Naive thymus-derived CD8-positive, alpha-beta T cell (primary cell): ENCODE measurements around the gene AGPAT3. TPM values are rescaled to one million over a fixed set of nuclear protein-coding genes. Genes with fewer than 3 reads are reported as not detected.
"Not testable (repeated sequence)": the region's sequence is repeated elsewhere in the genome, so short reads cannot be mapped to it uniquely, and the experiment has no call there.

Source experiments
- ATAC-seq, 2 donors: fragments of 150-1000 bp; cut with Tn5 transposase in 1 of 2; sonication (Bioruptor Pico), chemical (Tn5 transposase) in 1 of 2; 1 replicate in 1 of 2; 2 replicates in 1 of 2; pipeline ENCODE4 v1.10.0; 2021; ENCODE audit warnings: mild to moderate bottlenecking in 2 of 2, moderate library complexity in 2 of 2
- POLR2A ChIA-PET: fragments of 350-600 bp; sonication (Branson Sonifier 250); formaldehyde crosslinking; loops from one replicate; lab custom pipeline; 2021; ENCODE audit warnings: antibody characterized with exemption; lab: Charles Lee
- DNase-seq, 10 donors: peaks; one replicate each; pipeline versions ENCODE4 v3.0.0 to v3.0.0-alpha.2; 2020 to 2022
- H3K27ac Mint-ChIP-seq, 10 donors: one replicate each; pipeline ENCODE4 v1.8.0; 2020 to 2022; ENCODE audit warnings: mild to moderate bottlenecking in 10 of 10, mixed read lengths in 10 of 10, moderate library complexity in 4 of 10, inconsistent platforms in 1 of 10
- H3K27me3 Mint-ChIP-seq, 5 donors: one replicate each; pipeline ENCODE4 v1.8.0; 2021 to 2022; ENCODE audit warnings: mixed read lengths in 5 of 5
- H3K36me3 Mint-ChIP-seq, 3 donors: one replicate each; pipeline ENCODE4 v1.8.0; 2020 to 2022; ENCODE audit warnings: mixed read lengths in 3 of 3, mild to moderate bottlenecking in 2 of 3, inconsistent platforms in 1 of 3
- H3K4me1 Mint-ChIP-seq, 4 donors: one replicate each; pipeline ENCODE4 v1.8.0; 2021 to 2022; ENCODE audit warnings: mixed read lengths in 4 of 4
- H3K4me3 Mint-ChIP-seq, 10 donors: one replicate each; pipeline ENCODE4 v1.8.0; 2020 to 2022; ENCODE audit warnings: mild to moderate bottlenecking in 10 of 10, mixed read lengths in 10 of 10, moderate library complexity in 6 of 10, inconsistent platforms in 1 of 10
- H3K9me3 Mint-ChIP-seq, 9 donors: one replicate each; pipeline ENCODE4 v1.8.0; 2020 to 2022; ENCODE audit warnings: mixed read lengths in 9 of 9, mild to moderate bottlenecking in 3 of 9, inconsistent platforms in 1 of 9, moderate library complexity in 1 of 9
- polyA plus RNA-seq, 3 donors: library from polyadenylated mRNA; unstranded; fragments of 300-500 nt; fragmentation: Illumina TruSeq; gene quantifications; one replicate each; pipeline ENCODE4 v1.2.3, GENCODE V29; 2021
- total RNA-seq, 8 experiments: library from RNA in 2 of 8; stranded (reverse) in 2 of 8; gene quantifications; one replicate each; pipeline ENCODE4 v1.2.3 and lab custom pipeline; 2021 to 2026

Gene AGPAT3
- total and polyA plus RNA-seq, 5 experiments from 2014 or later: 10.9 to 59.0 (median 18.0) TPM

GRCh38 chr21:43892984-43893535, 28.0 kb downstream of the AGPAT3 start:
- Mint-ChIP-seq H3K27me3 (no peaks in the 10 kb centered on the region), H3K27ac (peak overlapping the region; percentile 13 to 92 (median 83)), H3K36me3 (peaks cover 1 to 24% (median 10%) of the 10 kb centered on the region in 3 donors), H3K4me3 (peak overlapping the region; percentile 70 to 87 (median 82)), H3K4me1 (peaks cover 24 to 56% (median 43%) of the 10 kb centered on the region in 4 donors), H3K9me3 (no peaks in the 10 kb centered on the region)
- no peak for DNase-seq
- POLR2A ChIA-PET: interaction anchor here (1.0 to 2.4 kb wide), 4 partner anchors 10 to 28 kb away, joined by 3 to 10 read pairs (median 7); no protein-coding TSS in a partner anchor
- peak; percentile 27 to 39 for ATAC-seq

- ATAC-seq (peak; percentile 67 to 68), DNase-seq (peak in 3 of 10 donors; percentile 22 to 45 (median 31))
- H3K36me3 Mint-ChIP-seq: peaks cover 4 to 22% (median 15%) of the 10 kb centered on the region in 3 donors
- peaks cover 27 to 53% (median 37%) of the 10 kb centered on the region in 4 donors for H3K4me1 Mint-ChIP-seq
- H3K4me3 Mint-ChIP-seq: peak overlapping the region; percentile 70 to 87 (median 82)
- H3K9me3 Mint-ChIP-seq: no peaks in the 10 kb centered on the region
- POLR2A ChIA-PET: interaction anchor here (0.5 to 2.4 kb wide), 6 partner anchors 10 to 45 kb away, joined by 3 to 10 read pairs (median 4); no protein-coding TSS in a partner anchor
- no peaks in the 10 kb centered on the region for H3K27me3 Mint-ChIP-seq
- peak overlapping the region; percentile 13 to 92 (median 83) for H3K27ac Mint-ChIP-seq
Measured at GRCh38 chr21:43893536-43894205, 28.6 kb downstream of the AGPAT3 start.

- DNase-seq (no peak), ATAC-seq (peak; percentile 26 to 41)
- Mint-ChIP-seq H3K4me1 (peaks cover 27 to 49% (median 35%) of the 10 kb centered on the region in 4 donors), H3K36me3 (peaks cover 4 to 27% (median 20%) of the 10 kb centered on the region in 3 donors), H3K9me3 (peaks cover 0 to 3% (median 0%) of the 10 kb centered on the region in 9 donors), H3K27ac (peak overlapping the region; percentile 13 to 92 (median 83)), H3K4me3 (peak overlapping the region; percentile 70 to 87 (median 82)), H3K27me3 (no peaks in the 10 kb centered on the region)
- POLR2A ChIA-PET: interaction anchor here (0.7 to 2.4 kb wide), 3 partner anchors 9 to 45 kb away, joined by 3 to 9 read pairs (median 5); no protein-coding TSS in a partner anchor
Measured at GRCh38 chr21:43894206-43894577, 29.2 kb downstream of the AGPAT3 start.

GRCh38 chr21:43895196-43895595, 30.2 kb downstream of the AGPAT3 start:
- peaks cover 4 to 27% (median 14%) of the 10 kb centered on the region in 3 donors for H3K36me3 Mint-ChIP-seq
- POLR2A ChIA-PET: no interaction called here
- no peak for DNase-seq
- no peak for ATAC-seq
- peaks cover 0 to 3% (median 0%) of the 10 kb centered on the region in 9 donors for H3K9me3 Mint-ChIP-seq
- no peaks in the 10 kb centered on the region for H3K27me3 Mint-ChIP-seq
- H3K4me3 Mint-ChIP-seq: no peak overlapping the region
- H3K27ac Mint-ChIP-seq: peak overlapping the region in 2 of 10 donors; percentile 13 to 15
- H3K4me1 Mint-ChIP-seq: peaks cover 22 to 45% (median 31%) of the 10 kb centered on the region in 4 donors

GRCh38 chr21:43896696-43897299, 31.8 kb downstream of the AGPAT3 start:
- peaks cover 4 to 31% (median 14%) of the 10 kb centered on the region in 3 donors for H3K36me3 Mint-ChIP-seq
- H3K27me3 Mint-ChIP-seq, DNase-seq, H3K9me3 Mint-ChIP-seq, H3K4me3 Mint-ChIP-seq, H3K27ac Mint-ChIP-seq, POLR2A ChIA-PET, ATAC-seq: not testable (repeated sequence)
- H3K4me1 Mint-ChIP-seq: peaks cover 26 to 47% (median 37%) of the 10 kb centered on the region in 4 donors

GRCh38 chr21:43899307-43900077, 34.5 kb downstream of the AGPAT3 start:
- Mint-ChIP-seq H3K27ac (peak overlapping the region in 1 of 10 donors; percentile 71), H3K9me3 (peaks cover 0 to 3% (median 0%) of the 10 kb centered on the region in 9 donors), H3K36me3 (peaks cover 4 to 38% (median 14%) of the 10 kb centered on the region in 3 donors), H3K4me1 (peaks cover 11 to 35% (median 24%) of the 10 kb centered on the region in 4 donors), H3K27me3 (no peaks in the 10 kb centered on the region), H3K4me3 (no peak overlapping the region)
- POLR2A ChIA-PET: no interaction called here
- DNase-seq (no peak), ATAC-seq (no peak)

- DNase-seq (no peak), ATAC-seq (no peak)
- POLR2A ChIA-PET: no interaction called here
- Mint-ChIP-seq H3K4me3 (no peak overlapping the region), H3K4me1 (peaks cover 8 to 35% (median 22%) of the 10 kb centered on the region in 4 donors), H3K9me3 (peaks cover 0 to 3% (median 0%) of the 10 kb centered on the region in 9 donors), H3K36me3 (peaks cover 4 to 41% (median 14%) of the 10 kb centered on the region in 3 donors), H3K27ac (peak overlapping the region in 2 of 10 donors; percentile 21 to 83), H3K27me3 (no peaks in the 10 kb centered on the region)
Measured at GRCh38 chr21:43900078-43900385, 35.0 kb downstream of the AGPAT3 start.

- POLR2A ChIA-PET: no interaction called here
- H3K9me3 Mint-ChIP-seq: peaks cover 0 to 3% (median 0%) of the 10 kb centered on the region in 9 donors
- H3K27me3 Mint-ChIP-seq: no peaks in the 10 kb centered on the region
- H3K4me3 Mint-ChIP-seq: no peak overlapping the region
- peaks cover 4 to 47% (median 16%) of the 10 kb centered on the region in 3 donors for H3K36me3 Mint-ChIP-seq
- no peak for ATAC-seq
- no peak for DNase-seq
- peak overlapping the region in 2 of 10 donors; percentile 75 to 83 for H3K27ac Mint-ChIP-seq
- peaks cover 8 to 37% (median 24%) of the 10 kb centered on the region in 4 donors for H3K4me1 Mint-ChIP-seq
Measured at GRCh38 chr21:43900690-43901089, 35.7 kb downstream of the AGPAT3 start.

GRCh38 chr21:43902441-43902840, 37.4 kb downstream of the AGPAT3 start:
- Mint-ChIP-seq H3K36me3 (peaks cover 4 to 63% (median 17%) of the 10 kb centered on the region in 3 donors), H3K27me3 (no peaks in the 10 kb centered on the region), H3K4me1 (peaks cover 5 to 35% (median 26%) of the 10 kb centered on the region in 4 donors), H3K27ac (peak overlapping the region in 1 of 10 donors; percentile 26), H3K4me3 (no peak overlapping the region), H3K9me3 (peaks cover 0 to 3% (median 0%) of the 10 kb centered on the region in 9 donors)
- POLR2A ChIA-PET: interaction anchor here (1.3 kb wide), 1 partner anchor 9 kb away, joined by 5 read pairs; no protein-coding TSS in a partner anchor
- ATAC-seq (no peak), DNase-seq (no peak)

GRCh38 chr21:43903451-43904091, 38.5 kb downstream of the AGPAT3 start:
- no peak overlapping the region for H3K4me3 Mint-ChIP-seq
- H3K36me3 Mint-ChIP-seq: peaks cover 0 to 59% (median 14%) of the 10 kb centered on the region in 3 donors
- DNase-seq (peak in 1 of 10 donors; percentile 35), ATAC-seq (no peak)
- H3K27me3 Mint-ChIP-seq: no peaks in the 10 kb centered on the region
- POLR2A ChIA-PET: interaction anchor here (0.6 to 1.3 kb wide), 2 partner anchors 10 to 76 kb away, joined by 3 to 5 read pairs; no protein-coding TSS in a partner anchor
- peaks cover 5 to 36% (median 24%) of the 10 kb centered on the region in 4 donors for H3K4me1 Mint-ChIP-seq
- H3K9me3 Mint-ChIP-seq: peaks cover 0 to 3% (median 0%) of the 10 kb centered on the region in 9 donors
- peak overlapping the region in 4 of 10 donors; percentile 1 to 87 (median 76) for H3K27ac Mint-ChIP-seq

GRCh38 chr21:43904331-43904781, 39.3 kb downstream of the AGPAT3 start:
- Mint-ChIP-seq H3K4me3 (no peak overlapping the region), H3K4me1 (peaks cover 5 to 36% (median 24%) of the 10 kb centered on the region in 4 donors), H3K9me3 (no peaks in the 10 kb centered on the region), H3K36me3 (peaks cover 0 to 53% (median 7%) of the 10 kb centered on the region in 3 donors), H3K27me3 (no peaks in the 10 kb centered on the region), H3K27ac (peak overlapping the region in 4 of 10 donors; percentile 8 to 84 (median 56))
- peak in 1 of 10 donors; percentile 50 for DNase-seq
- ATAC-seq: no peak
- POLR2A ChIA-PET: interaction anchor here (0.6 kb wide), 1 partner anchor 77 kb away, joined by 3 read pairs; no protein-coding TSS in a partner anchor
